Umbilical cord (tissue), 2 donors: ENCODE measurements around the gene ZNF808. TPM values are rescaled to one million over a fixed set of nuclear protein-coding genes. Genes with fewer than 3 reads are reported as not detected.
"Not testable (repeated sequence)": the region's sequence is repeated elsewhere in the genome, so short reads cannot be mapped to it uniquely, and the experiment has no call there.

Experiments used
- DNase-seq: peaks from one replicate; pipeline ENCODE4 v3.0.0-alpha.2; 2015; ENCODE audit warnings: low spot score
- total RNA-seq: library from RNA; depleted of rRNA; stranded (reverse); fragments of >200 nt; gene quantifications from one replicate; pipeline ENCODE4 v1.2.3, GENCODE V29; 2014; ENCODE audit warnings: low replicate concordance; ENCODE audit not compliant: insufficient read depth

The ZNF808 gene
- total RNA-seq, 1 donor from 2014 or later, result 13.2 TPM

- peak; percentile 92 for DNase-seq
Observed at GRCh38 chr19:52535771-52536447, 8.4 kb downstream of the ZNF808 start.

DNA sequence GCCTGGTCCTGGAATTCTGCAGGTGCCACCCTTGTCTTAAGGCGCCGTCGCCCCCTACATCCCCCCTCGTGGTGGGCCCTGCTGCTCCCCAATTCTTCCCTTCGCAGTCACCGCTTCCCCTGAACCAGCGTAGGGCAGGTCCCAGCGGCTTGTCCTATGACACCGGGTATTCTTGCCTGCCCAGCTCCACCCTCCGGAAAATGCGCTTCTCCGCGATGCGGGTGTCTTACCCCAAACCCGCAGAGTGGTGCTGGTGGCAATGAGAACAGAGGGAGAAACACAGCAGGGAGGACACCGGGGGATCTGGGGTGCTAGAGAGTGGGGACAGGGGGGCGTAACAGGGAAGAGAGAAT is 9.0 kb downstream of the ZNF808 start:
- DNase-seq, result no peak

DNA sequence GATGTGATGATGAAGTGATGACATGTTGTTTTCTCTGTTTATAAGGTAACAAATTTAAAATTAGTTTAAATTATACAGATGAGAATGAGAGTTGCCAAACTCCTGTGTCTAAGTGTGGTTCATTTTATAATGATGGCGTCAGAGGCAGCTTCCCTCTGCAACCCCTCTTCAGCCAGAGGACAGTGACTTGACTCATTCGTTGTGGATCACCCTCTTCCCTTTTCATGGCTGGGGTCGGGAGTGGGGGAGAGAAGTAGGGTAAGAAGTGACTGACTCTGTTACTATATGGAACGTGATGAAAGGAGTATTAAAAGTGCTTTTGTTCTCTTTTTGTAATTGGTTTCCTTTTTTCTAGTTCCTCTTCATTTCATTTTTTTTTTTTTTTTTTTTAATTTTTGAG is 11.3 kb downstream of the ZNF808 start:
- DNase-seq, result not testable (repeated sequence)

- DNase-seq, result not testable (repeated sequence)
Observed at GRCh38 chr19:52541176-52541575, 13.7 kb downstream of the ZNF808 start.

DNA sequence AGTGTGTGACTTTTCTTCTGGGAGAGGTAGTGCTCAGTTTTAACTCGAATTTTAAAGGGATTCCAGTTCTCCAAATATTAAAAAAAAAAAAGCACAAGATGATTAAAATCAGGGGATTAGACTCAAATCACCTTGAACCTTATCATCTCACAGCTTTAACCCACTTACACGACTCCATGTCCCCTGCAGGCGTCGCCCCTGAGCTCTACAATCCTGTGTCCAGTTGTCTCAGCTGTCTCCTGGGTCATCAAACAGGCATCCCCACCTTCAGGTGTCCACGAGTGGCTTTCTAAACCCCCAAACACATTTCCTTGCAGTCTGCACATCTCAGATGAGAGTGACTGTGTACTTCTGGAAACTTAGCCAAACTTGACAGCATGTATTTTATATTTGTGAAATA is 14.1 kb downstream of the ZNF808 start:
- DNase-seq, result no peak

GRCh38 chr19:52542541-52542940 is 15.1 kb downstream of the ZNF808 start:
- not testable (repeated sequence) for DNase-seq

DNA sequence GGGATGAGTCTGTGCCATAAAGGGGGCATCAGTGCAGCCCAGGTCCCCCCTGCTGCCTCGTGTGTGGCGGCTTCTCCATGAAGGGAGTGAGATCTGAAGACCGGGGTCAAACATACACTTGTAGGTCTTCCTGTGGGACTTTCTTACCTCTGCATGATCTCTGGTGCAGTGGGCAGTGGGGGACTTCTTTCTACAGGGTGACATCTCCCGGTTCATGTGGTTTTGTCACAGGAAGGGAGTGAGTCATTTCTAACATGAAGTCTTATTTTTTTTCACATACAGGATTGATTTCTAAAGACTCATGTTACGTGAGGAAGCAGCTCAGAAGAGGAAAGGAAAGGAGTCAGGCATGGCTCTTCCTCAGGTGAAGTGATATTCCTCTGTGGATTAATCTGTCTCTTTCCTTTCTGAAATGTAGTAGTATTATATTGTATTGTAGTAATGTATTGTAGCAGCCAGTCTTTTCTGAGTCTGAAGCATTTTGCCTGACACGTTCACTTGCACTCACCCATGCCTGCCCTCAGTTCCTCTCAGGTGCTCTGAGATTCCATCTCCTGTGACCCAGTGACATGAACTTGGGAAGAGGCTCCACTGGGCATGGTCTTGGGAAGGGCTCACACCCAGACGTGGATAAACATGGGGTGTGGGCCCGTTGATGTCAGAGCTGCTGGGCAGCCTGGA is 15.7 kb downstream of the ZNF808 start:
- DNase-seq, result no peak

- no peak for DNase-seq
Observed at GRCh38 chr19:52554216-52554971, 26.9 kb downstream of the ZNF808 start.

DNA sequence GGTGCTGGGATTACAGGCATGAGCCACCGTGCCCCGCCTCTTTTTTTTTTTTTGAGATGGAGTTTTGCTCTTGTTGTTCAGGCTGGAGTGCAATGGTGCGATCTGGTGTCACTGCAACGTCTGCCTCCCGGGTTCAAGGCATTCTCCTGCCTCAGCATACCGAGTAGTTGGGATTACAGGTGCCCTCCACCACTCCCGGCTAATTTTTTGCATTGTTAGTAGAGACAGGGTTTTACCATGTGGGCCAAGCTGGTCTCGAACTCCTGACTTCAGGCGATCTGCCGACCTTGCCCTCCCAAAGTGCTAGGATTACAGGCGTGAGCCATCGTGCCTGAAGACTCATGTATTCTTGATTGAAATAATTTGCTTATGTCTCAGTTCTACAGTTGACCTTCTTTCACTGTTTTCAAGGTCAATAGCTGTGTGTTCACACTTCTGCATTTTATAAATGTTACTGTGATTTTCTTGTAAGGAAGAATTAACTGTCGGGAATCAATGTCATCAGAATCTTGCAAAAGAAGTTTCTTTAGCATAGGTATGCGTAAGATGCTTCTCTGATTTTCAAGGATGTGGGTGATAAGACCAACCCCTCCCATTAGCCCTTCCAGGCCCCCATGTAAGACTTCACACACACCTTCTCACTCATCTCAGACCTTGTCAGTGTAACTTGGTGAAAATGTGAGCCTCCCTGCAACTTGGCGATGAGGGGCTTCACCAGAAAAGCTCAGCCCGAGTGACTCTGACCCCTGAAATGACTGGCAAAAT is 29.9 kb downstream of the ZNF808 start:
- DNase-seq, result no peak

DNA sequence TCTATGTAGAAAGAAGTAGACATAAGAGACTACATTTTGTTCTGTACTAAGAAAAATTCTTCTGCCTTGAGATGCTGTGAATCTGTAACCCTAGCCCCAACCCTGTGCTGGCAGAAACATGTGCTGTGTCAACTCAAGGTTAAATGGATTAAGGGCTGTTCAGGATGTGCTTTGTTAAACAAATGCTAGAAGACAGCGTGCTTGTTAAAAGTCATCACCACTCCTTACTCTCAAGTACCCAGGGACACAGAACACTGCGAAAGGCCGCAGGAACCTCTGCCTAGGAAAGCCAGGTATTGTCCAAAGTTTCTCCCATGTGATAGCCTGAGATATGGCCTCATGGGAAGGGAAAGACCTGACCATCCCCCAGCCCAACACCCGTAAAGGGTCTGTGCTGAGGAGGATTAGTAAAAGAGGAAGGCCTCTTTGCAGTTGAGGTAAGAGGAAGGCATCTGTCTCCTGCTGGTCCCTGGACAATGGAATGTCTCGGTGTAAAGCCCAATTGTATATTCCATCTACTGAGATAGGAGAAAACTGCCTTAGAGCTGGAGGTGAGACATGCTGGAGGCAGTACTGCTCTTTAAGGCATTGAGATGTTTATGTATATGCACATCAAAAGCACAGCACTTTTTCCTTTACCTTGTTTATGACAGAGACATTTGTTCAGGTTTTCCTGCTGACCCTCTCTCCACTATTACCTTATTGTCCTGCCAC is 31.4 kb downstream of the ZNF808 start:
- DNase-seq, result not testable (repeated sequence)

DNA sequence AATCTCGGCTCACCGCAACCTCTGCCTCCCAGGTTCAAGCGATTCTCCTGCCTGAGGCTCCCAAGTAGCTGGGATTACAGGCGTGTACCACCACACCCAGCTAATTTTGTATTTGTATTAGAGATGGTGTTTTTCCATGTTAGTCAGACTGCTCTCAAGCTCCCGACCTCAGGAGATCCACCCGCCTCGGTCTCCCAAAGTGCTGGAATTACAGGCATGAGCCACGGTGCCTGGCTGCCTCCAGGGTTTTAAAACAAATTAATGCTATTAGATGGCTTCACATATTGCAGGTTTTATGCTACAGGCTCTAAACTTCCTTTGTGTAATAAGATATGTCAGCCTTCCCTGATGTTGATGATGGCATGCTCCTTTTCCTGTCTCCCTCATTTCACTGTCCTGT is 34.1 kb downstream of the ZNF808 start:
- DNase-seq, result not testable (repeated sequence)

- DNase-seq, result no peak
Observed at GRCh38 chr19:52566121-52566520, 38.7 kb downstream of the ZNF808 start.

GRCh38 chr19:52566588-52566987 is 39.1 kb downstream of the ZNF808 start:
- DNase-seq, result no peak

DNA sequence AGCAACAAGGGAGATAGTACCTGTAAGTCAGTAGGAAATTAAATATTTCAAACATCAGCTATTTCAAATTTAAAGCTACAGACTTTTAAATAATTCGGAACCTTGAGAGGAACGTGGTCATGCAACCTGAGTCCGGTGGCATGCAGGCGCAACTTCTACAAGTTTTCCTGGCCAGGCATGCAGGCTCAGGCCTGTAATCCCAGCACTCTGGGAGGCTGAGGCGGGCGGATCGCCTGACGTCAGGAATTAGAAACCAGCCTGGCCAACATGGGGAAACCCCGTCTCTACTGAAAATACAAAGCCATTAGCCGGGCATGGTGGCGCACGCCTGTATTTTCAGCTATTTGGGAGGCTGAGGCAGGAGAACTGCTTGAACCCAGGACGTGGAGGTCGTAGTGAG is 40.5 kb downstream of the ZNF808 start:
- no peak for DNase-seq

DNA sequence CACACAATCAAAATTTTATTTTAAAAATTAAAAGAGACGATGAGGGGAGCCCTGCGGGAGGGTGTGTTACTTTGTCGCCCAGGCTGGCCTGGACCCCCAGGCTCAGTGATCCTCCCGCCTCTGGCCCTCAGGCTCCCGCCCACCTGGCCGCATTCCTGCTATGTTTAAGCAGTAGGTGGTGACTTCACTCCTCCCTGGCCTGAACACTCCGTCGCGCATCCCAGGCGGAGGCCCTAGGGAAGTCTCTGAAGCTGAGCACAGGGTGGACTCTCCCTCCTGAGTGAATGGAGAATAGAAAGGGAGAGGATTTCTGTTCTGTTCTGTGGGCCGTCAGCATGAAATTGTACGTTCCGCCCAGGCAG is 42.2 kb downstream of the ZNF808 start:
- peak; percentile 71 for DNase-seq

- DNase-seq, result peak; percentile 97
Observed at GRCh38 chr19:52570000-52570861, 42.8 kb downstream of the ZNF808 start, which contains the start of gene ZNF701. TSS of gene ZNF701 (plus strand) at chr19:52570287. CDS start at chr19:52574148, 3,861 bp downstream.

GRCh38 chr19:52584736-52585440 is 57.4 kb downstream of the ZNF808 start:
- peak; percentile 22 for DNase-seq

- no peak for DNase-seq
Observed at GRCh38 chr19:52585604-52586003, 58.1 kb downstream of the ZNF808 start.

- no peak for DNase-seq
Observed at GRCh38 chr19:52590728-52591127, 63.3 kb downstream of the ZNF808 start.

GRCh38 chr19:52592301-52592700 is 64.8 kb downstream of the ZNF808 start:
- no peak for DNase-seq
